GM18499 (cell line): ENCODE data around the gene LCA5L.
"Not testable (repeated sequence)": the region's sequence is repeated elsewhere in the genome, so short reads cannot be mapped to it uniquely, and the experiment has no call there.

Experiments
- ATAC-seq: cut with Tn5 transposase; IDR thresholded peaks from one replicate; pipeline ENCODE4 v1.9.1; 2021; ENCODE audit warnings: moderate number of reproducible peaks; ENCODE audit not compliant: insufficient read depth, unreplicated experiment

Gene LCA5L

GRCh38 chr21:39452207-39452969 is 6.8 kb upstream of the LCA5L start:
- no peak for ATAC-seq

- no peak for ATAC-seq
These were observed 6.0 kb upstream of the LCA5L start, which contains the start of gene SH3BGR for GRCh38 chr21:39451332-39452206. Gene SH3BGR, plus strand, starts transcription at chr21:39451970. Its CDS starts 127 bp downstream, at chr21:39452097.

GRCh38 chr21:39447264-39447663 is 1.7 kb upstream of the LCA5L start:
- ATAC-seq: no peak

- ATAC-seq: no peak
These were observed 977 bp downstream of the LCA5L start for GRCh38 chr21:39444421-39445180.

GRCh38 chr21:39441502-39442475 is 3.8 kb downstream of the LCA5L start:
- no peak for ATAC-seq

- ATAC-seq: no peak
These were observed 6.3 kb downstream of the LCA5L start for GRCh38 chr21:39439232-39439631.

- no peak for ATAC-seq
These were observed 10.6 kb downstream of the LCA5L start for GRCh38 chr21:39434950-39435349.

- ATAC-seq: no peak
These were observed 14.6 kb downstream of the LCA5L start for GRCh38 chr21:39430954-39431353.

GRCh38 chr21:39430457-39430856 is 15.1 kb downstream of the LCA5L start:
- ATAC-seq: no peak

GRCh38 chr21:39430016-39430415 is 15.6 kb downstream of the LCA5L start:
- ATAC-seq: no peak

- no peak for ATAC-seq
These were observed 16.1 kb downstream of the LCA5L start for GRCh38 chr21:39429445-39429844.

GRCh38 chr21:39422527-39423241 is 22.9 kb downstream of the LCA5L start:
- ATAC-seq: no peak

- ATAC-seq: not testable (repeated sequence)
These were observed 26.4 kb downstream of the LCA5L start for GRCh38 chr21:39419204-39419603.

GRCh38 chr21:39406065-39406464 is 39.5 kb downstream of the LCA5L start:
- ATAC-seq: no peak

GRCh38 chr21:39400173-39400572 is 45.4 kb downstream of the LCA5L start:
- ATAC-seq: no peak

GRCh38 chr21:39397646-39398385 is 47.8 kb downstream of the LCA5L start:
- no peak for ATAC-seq

GRCh38 chr21:39392981-39393380 is 52.6 kb downstream of the LCA5L start:
- no peak for ATAC-seq

- ATAC-seq: no peak
These were observed 55.3 kb downstream of the LCA5L start for GRCh38 chr21:39390212-39390765.
